Stimulated activated CD4-positive, alpha-beta T cell treated with anti-CD3 and anti-CD28 coated beads, Interleukin-15, amount 100 ng/mL, for 1 hour (primary cell): ENCODE measurements around the gene B4GALT4.

Source experiments
- DNase-seq, 2 donors: peaks; one replicate each; pipeline ENCODE4 v3.0.0-alpha.2; 2020; ENCODE audit warnings: low read depth in 1 of 2, low spot score in 1 of 2

The B4GALT4 gene

DNA sequence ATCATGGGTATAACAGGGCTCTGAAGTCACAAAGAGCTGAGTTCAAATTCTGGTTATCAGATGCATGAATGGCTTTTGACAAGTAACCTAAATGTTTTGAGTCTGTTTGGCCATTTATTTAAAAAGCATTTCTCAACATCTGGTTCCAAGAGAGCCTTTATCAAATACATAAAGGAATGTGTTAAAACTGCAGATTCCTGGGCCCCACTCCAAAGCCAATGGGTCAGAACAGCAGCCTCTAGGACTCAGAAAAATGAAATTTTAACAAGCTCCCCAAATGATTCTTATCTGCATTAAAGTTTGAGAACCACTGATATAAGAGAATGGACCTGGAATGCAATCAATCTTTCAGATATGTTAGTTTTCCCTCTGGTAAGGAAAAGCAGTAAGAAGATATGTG lies 3.4 kb downstream of the B4GALT4 start:
- no peak for DNase-seq

DNA sequence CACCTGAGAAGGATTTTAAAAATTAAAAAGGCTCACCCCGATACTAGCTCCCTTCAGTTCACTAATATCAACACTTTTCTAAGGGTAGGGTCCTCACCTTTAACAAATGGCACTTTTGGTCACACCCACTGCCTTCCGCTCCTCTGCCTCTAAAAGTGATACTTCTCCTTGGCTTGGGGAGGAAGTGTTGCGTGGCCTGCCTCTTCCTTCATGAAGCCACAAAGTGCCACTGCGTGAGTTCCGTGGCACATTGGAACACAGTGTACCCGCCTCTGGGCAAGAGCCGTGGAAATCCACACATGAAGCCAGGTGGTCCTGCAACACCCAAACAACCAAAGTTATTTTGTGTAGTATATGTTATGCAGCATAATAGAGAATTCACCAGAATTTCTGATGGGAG lies 3.9 kb downstream of the B4GALT4 start:
- DNase-seq = no peak

DNA sequence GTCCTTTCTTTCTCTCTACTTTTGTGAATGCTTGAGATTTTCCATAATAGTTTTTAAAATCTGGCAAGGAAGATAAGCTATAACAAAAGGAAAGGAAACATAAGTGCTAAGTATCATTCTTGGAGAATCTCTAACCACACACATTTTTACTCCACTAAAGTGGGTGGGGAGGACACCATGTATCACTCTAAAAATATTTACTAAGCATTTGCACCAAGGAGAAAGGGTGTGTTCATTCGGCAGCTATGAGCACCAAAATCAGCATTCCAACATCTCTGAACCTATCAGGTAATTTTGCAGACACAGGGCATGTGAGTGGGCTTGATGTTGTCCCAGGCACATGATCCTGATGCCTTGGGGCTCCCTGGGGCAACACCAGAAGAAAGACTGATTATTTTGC lies 5.5 kb downstream of the B4GALT4 start:
- DNase-seq = no peak

DNA sequence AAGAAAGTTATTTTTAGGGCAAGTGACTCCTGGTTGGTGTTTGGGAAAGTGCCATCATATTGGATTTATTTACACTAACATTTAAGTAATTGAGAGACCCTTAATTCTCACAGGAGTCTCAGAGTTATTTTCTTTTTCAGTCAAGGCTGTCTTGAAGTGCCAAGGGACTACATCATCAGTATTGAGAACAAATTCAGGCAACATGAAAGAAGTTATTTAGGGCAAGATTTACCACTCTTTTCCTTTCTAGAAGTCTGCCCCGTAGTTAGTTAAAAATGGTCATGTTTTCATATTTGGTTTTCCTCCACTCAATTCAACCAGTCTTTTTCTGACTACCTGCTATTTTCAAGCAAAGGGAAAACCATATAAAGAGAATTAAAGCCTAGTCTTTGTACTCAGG lies 6.1 kb downstream of the B4GALT4 start:
- no peak for DNase-seq

DNA sequence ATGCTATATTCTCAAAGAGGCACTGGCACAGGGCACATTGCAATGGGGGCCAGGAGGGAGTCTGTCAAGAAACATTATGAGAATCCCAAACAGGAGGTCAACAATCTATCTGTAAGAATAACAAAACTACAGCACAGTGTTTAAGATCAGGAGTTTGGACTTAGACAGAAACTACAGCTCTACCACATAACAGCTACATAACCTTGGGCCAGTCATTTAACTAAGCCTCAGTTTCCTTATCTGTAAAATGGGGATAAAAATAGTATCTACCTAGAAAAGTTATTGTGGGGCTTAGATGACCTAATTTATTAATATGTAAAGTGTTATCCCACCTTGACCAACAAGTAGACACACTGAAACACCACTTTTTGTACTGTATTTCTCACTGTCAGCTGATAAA lies 9.9 kb downstream of the B4GALT4 start:
- no peak for DNase-seq

DNA sequence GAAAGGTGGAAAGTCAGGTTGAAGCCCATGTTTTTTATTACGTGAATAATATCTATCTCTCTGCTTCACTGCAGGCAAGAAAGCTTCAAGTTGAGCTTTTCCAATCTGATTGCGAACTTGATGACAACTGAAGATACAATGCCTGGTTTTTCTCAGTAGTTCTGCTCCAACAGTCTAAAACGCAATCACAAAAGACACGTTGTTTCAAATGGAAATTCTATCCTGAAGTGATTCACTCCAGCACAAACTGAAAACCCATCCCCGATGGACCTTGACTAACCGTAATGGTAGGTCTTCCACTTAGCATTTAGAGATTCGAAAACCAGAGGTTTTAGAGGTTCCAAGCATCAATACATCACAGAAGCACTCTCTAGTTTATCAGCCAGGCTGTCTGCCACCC lies 10.6 kb downstream of the B4GALT4 start:
- DNase-seq = no peak

DNA sequence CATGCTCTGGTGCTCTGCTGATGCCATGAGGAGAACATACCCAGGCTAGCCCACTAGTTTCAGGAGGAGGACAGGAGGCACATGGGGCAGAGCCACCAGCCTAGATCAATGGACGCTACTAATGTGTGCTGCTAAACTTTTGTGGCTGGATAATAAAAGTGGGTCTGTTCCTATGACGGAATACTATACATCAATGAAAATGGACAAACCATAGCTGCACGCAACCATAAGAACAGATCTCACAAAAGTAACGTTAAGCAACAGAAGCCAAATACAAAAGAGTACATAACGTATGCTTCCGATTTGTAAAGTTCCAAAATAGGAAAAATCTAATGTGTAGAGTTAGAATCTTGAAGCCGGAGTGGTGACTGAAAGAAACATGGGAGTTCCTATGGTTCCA lies 11.5 kb downstream of the B4GALT4 start:
- DNase-seq = no peak

DNA sequence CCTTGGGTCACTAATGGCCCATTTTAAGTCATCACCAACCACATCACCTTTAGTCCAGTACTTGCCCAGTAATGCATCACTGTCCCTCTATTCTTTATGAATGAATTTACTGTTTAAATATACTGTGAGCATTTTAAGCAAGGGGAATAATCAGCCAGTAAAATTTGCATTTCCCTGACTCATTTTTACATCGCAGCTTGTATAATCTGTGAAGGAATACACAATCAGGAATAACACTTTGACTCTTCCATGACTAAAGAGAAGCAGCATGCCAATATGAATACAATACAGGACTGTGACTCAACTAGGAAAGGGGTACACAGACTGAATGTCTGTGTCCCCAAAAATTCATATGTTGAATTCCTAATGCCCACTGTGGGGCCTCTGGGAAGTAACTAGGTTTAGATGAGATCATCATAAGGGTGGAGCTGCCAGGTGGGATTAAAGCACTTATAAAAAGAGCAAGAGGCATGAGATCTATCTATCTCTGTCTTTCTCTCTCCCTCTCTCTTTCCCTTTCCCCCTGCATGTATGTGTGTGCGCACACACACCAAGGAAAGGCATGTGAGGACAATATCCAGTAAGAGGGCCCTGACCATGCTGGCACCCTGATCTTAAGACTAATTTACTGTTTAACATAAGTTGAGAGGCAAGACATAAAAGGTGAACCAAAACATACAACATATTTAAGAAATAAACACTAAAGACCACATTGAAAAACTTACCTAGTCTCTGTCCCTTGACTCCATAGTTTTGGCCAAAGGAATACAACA lies 12.1 kb downstream of the B4GALT4 start:
- no peak for DNase-seq

DNA sequence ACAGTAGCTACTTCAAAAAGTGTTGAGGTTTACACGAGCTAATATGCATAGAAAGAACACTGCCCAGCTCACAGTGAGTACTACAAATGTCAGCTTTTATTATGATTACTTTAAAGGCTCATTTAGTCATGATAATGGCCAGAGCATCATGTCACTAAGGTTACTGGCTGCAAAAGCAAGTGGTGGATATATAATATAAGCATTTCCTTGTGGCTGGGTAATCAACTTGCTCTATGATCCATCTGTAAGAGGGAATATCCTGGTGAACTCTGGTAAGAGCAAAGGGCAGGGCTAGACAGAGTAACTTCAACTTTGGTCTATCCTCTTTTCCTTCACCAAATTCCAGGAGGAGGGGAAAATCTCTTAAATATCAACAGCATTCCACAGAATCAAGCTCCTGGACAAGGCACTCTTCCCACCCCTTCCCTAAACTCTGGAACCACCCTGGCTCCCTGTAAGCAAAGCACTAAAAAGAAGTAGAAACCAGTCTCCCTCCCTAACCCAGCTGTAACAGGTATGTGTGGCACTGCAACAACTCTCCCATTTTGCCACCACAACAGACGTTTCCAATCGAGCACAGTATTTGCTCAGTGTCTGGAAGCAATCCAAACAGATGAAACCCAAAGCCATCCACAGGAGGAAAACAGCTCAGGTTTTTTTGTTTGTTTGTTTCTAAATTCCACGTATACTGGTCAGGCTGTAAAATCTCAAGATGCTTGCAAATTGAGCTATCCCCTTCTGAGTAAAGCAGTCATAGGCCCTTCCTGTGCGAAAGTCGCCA lies 13.4 kb downstream of the B4GALT4 start:
- no peak for DNase-seq

DNA sequence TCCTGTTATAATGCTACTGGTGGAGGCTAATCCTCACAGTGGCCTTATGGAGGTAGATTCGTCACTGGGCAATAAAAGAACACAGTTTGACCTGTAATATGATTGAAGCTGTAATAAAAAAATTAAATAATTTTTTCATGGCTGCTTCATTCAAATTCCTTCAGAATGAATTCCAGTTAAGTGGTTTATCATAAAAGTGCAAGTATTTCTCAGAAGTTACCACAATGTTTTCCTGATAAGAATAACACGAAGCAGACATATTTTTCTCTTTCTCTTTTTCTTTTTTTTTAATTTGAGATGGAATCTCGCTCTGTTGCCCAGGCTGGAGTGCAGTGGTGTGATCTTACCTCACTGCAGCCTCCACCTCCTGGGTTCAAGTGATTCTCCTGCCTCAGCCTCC lies 15.6 kb downstream of the B4GALT4 start:
- DNase-seq = no peak

DNA sequence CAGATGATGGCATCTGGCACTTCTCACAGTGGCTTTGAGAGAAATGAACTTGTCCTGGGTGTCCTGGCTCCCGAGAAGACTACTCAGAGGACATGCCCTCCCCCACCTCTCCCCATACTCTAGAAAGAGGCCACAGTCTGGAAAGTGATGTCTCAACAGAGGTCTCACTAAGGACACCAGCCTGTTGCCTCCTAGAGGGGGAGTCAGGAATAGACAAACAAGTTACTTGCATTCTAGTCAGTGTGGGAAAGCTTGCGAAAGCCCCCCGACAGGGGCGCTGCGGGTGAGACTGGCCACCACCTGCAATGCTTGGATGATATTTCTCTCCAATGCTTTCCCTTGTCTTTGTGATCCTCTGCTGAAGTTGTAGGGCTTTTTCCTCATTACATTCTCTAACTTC lies 17.2 kb downstream of the B4GALT4 start:
- DNase-seq = no peak

DNA sequence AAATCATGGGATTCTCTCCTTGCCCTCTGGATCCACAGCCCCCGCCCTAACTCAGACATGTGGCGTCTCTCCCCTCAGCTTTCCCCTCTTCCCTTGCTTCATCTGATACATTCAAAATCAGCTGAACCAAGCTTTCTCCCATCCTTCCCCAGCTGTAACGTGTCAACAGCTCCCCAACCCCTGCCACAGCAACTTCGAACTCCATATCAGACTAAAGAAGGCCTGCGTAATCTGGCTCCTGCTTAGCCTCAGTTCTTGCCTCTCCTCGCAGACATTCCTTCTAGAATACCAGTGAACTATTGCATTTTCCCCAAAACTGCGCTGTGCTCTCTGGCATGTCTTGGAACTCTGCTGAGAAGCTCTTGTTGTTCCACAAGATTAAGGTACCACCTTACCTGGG lies 18.3 kb downstream of the B4GALT4 start:
- no peak for DNase-seq

DNA sequence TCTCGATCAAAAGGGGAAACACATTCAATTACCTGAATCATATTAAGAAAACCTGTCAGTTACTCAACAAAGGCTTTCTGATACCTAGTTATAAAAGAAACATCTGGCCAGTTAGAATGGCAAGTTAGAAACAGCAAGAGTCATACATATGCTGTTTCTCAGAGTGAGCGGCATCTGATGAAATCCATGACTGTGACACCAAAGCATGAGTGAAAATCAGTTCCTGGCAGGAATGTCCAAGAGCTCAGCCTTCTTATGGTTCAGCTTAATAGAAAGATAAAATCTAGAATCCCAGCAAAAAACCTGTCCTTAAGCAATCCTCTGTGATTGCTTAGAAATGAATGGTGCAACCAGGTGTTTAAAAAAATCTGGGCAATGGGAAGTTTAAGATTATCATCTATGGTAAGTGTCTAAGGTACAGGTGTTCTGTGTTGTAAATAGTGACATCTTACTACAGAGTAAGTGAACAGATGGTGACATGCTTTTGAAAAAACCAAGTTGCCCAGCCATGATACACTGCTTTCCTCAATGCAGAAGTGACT lies 18.8 kb downstream of the B4GALT4 start:
- no peak for DNase-seq

DNA sequence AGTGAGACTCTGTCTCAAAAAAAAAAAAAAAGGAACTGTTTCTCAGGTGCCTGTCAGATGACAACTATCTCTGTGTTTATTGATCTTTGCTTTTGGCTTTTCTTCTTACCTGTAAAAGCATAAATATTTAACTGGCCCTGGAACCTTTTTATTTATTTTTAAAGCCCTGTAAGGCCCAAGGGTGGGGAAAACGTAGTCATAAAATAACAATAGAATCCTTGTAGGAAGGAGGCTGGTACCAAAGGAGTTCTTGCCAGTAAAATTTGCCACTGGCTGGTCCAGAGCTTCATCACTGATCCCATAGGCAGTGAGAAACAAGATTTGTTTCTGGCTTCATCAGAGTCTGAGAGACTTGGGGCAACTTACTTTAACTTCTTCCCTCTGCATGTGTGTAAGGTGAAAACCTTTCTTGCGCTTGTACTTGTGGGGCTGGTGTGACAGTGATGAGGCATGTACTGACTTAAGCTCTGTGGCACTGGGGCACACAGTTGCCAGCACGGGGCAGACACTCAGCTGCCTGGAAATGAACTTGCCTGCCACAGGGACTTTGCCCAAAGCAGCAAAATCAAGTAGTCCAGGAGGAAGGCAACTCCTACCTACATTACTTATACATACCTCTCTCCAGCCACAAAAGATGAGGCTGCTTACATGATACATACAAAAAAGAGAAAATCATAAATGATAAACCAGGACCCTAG lies 19.6 kb downstream of the B4GALT4 start:
- DNase-seq = no peak

DNA sequence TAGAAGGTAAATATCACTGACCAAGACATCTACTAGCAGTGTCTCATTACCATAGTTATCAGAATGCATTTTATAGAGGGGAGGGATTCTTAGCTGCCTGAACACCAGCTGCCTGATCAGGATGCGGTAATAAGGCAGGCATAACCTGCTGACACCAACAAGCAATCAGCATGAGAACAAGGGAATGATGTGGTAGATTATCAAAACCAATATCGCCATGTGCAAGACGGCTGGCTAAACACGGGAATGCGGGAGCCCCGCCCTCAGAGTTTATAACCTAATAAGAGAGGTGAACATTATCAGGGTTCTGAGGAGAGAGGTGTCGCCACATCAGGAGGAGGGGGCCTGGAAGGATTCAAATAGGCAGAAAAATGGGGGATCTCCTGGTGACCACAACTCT lies 20.5 kb downstream of the B4GALT4 start:
- DNase-seq = no peak

DNA sequence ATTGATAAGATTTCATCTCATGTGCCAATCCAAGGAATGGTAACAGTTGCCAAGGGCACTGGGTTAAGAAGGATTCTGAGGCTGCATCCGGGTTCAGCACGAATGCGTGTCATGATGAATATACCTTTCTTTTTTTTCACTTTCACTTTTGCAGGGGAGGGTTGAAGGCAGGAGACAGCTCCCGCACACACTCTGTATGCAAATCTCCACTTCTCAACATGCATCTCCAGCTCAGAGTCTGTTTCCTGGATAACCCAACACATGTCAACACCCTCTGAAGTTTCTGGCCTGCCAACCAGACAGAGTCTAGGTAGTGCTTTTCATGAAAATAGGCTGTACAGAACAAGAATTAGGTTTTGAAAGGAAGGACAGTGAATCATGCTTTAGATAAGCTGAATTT lies 21.6 kb downstream of the B4GALT4 start:
- DNase-seq = no peak

DNA sequence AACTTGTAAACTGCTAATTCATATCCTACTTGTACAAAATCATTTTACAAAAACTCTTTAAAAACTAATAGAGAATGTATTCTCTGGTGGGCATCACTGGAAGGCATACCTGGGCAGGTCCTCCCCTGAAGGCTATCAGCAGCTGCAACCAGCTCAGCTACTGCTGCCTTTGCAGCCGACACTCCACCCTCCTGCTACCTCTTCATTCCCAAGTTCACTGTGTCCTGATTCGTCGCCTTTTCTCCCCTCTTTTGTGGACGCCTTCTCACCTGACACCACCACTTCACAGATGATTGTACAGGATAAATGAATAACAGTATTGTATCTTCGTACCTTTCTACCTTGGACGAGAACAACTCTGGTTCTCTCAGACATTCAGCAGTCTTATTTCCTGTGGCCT lies 28.9 kb downstream of the B4GALT4 start:
- DNase-seq = no peak

DNA sequence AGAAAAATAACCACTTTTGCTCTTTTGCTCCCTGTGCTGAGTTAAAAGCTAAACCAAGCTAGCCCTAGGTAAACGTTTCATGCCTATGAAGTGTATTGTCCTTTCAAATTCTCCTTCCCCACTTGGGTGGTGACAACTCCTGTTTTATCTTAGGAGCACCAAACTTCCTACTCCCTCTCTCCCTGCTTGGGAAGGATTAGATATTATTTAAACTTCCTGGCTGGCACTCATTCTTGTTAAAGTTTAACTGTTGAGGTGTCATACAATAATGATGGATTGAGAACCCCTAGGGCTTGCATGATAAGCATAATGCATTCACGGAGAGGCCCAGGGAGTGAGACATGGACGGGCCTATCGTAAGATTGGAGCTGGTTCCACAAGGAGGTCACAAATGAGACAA lies 29.5 kb downstream of the B4GALT4 start:
- DNase-seq = no peak

DNA sequence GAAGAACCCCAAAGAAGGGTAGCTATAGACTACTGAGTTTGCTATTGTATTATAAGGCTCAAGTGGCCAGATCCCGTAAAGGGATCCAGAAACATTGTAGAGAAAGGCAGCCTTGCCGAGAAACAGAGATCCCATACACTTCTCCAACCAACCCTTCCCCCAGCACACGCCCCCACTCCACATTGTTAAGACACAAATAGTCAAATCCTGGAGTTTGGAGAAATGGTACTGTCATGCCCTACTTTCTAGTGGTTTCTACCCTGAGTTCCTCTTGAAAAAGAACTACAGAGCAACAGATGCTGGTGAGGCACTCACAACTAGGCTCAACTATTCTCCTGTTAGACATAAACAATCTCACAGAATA lies 33.2 kb downstream of the B4GALT4 start:
- no peak for DNase-seq

DNA sequence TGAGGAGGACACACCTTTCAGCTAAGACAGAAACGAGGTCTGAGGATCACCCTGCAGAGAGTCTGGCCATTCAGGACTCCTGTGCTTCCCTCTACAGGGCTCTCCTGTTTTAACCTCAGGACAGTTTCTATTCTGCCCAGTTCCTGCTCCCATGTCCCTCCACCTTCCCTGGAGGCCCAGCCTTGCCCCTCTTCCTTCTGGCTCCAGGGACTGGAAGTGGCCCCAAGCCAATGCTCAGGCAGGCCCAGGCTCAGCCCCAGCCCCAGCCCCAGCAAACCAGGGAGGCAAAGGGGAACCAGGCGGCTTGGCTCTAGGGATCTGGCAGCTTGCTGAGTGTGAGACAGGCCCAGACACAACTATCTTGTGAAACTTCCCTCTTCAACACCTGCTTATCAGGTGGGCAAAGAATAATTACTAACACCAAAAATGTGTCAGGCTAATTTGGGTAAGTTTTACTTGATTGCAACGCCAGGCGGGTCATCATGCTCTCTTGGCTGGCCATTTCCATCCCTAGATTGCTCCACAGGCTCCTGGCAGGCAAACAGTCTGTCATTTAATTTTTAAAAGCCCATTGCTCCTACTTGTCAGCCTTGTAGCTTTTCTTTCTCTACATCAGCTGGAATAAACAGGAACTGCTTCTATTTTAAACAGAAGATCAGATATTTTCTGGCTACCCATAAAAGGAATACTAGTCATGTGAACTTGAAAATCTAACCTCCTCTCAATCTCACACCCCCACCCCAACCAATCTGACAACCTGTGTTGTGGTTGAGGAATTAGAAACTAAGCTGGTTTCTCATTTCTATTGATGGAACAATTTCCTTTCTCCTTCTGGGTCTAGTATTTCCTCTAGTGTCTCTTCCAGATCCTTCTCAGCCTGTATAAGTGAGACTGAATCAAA lies 33.8 kb downstream of the B4GALT4 start:
- no peak for DNase-seq

DNA sequence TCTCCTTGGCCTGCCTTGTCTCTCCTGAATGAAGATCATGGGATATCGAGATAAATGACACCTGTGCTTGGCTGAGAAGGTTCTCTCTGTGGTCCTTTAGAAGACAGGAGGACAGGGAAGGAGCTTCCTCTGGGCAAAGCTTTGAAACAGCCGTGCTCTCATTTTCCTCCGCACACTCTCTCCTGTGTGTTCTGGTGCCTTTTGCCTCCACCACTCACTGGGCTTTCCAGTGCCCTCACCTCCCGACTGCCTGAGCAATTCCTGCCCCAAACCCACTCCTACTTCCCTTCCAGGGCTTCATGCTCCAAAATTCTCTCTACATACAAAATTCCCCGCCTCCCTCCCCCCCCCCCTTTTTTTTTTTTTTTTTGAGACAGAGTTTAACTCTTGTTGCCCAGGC lies 35.0 kb downstream of the B4GALT4 start:
- no peak for DNase-seq
